GM12891 (cell line): ENCODE measurements around the gene TENT5C.

Experiments
- PAX5 ChIP-seq: IDR thresholded peaks from 2 replicates; pipeline ENCODE4 v1.6.1; 2011; ENCODE audit warnings: low read length, moderate library complexity, mild to moderate bottlenecking; ENCODE audit not compliant: insufficient read depth, severe bottlenecking
- POLR2A ChIP-seq: IDR thresholded peaks from 2 replicates; pipeline ENCODE4 v1.6.1; 2011; ENCODE audit warnings: low read depth, low read length, control low read depth
- POLR2AphosphoS5 ChIP-seq: IDR thresholded peaks from 2 replicates; pipeline ENCODE4 v1.6.1; 2011; ENCODE audit warnings: low read depth, low read length, control low read depth
- SPI1 ChIP-seq: IDR thresholded peaks from 2 replicates; pipeline ENCODE4 v1.6.1; 2011; ENCODE audit warnings: low read depth, low read length, control low read depth
- TAF1 ChIP-seq: IDR thresholded peaks from 2 replicates; pipeline ENCODE4 v1.6.1; 2011; ENCODE audit warnings: low read depth, low read length, control low read depth

DNA sequence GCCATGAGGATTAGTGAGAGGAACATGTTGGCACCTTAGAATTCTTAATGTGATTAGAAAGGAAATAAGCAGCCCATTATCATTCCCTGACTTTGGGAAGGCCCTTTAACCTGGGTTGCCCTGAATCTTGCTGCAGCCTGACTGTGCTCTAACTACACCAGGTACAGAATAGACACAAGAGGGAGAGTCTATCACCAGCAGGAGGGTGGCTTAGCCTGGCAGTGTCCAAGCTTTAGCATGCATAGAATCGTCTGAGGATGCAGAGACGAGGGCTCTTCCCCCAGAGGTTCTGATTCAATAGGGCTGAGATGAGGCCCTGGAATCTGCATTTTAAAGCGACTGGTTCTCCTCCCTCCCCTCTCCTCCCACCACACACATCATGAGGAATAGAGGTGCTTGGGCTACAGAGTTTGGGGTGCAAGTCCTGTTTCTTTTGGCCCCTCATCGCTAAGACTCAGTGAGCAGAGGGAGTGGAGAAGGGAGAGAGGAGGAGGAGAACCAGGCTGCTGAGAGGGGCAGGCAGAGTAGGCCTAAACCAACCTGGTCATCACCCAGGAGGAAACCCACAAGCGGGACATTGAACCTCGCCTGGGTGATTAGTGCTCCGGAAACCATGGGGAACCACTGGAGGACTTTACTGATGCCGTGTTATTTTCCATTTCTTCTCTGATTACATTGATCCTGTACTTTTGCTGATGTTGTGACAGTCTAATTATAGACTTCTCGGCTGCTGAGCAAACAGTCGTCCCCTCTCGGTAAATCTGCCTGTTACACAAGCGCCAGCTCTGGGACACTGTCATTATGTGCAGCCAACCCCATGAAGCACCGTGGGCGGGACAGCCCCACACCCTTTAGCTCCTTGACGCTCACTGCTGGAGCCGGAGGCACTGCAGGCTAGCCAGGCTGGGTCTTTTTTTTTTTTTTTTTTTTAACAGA, 6.3 kb upstream of the TENT5C start:
- no peak for TF ChIP-seq POLR2AphosphoS5
- TF ChIP-seq POLR2A, result no peak
- TF ChIP-seq SPI1, result no peak
- TF ChIP-seq TAF1, result no peak
- TF ChIP-seq PAX5, result no peak
